HEK293 (cell line): ENCODE data around the gene URM1.

Source experiments
- CTCF ChIA-PET: fragments of 350-600 bp; formaldehyde crosslinking; extraction: SDS; loops from one replicate; lab custom pipeline; 2021; ENCODE audit warnings: antibody characterized with exemption; lab: Yijun Ruan, JAX
- POLR2A ChIA-PET: fragments of 300-600 bp; formaldehyde crosslinking; extraction: SDS; loops from one replicate; lab custom pipeline; 2020; ENCODE audit warnings: antibody characterized with exemption, inconsistent platforms; lab: Yijun Ruan, JAX
- H3K27ac ChIP-seq: fragments of 200-500 bp; sonication (Bioruptor generic); 2 replicates; pipeline ENCODE4 v1.5.1; 2014; ENCODE audit warnings: low read depth, low read length, control low read depth, inconsistent platforms; ENCODE audit errors: extremely low read depth
- H3K36me3 ChIP-seq, 2 experiments: fragments of 200-500 bp in 1 of 2; sonication (Bioruptor generic) in 1 of 2; 1 replicate in 1 of 2; 2 replicates in 1 of 2; pipeline ENCODE4 v1.5.1; 2014 to 2017; ENCODE audit warnings: inconsistent platforms in 2 of 2, low read length in 2 of 2; ENCODE audit not compliant: control insufficient read depth in 2 of 2, insufficient read depth in 1 of 2
- H3K4me1 ChIP-seq: fragments of 200-500 bp; sonication (Bioruptor generic); 2 replicates; pipeline ENCODE4 v1.5.1; 2014; ENCODE audit warnings: mild to moderate bottlenecking, low read length, inconsistent platforms; ENCODE audit not compliant: control insufficient read depth, insufficient read depth
- H3K4me3 ChIP-seq: 2 replicates; pipeline ENCODE4 v1.5.1; 2011; ENCODE audit warnings: low read depth, mild to moderate bottlenecking, control low read depth, low read length, moderate library complexity
- H3K9me3 ChIP-seq: fragments of 200-500 bp; sonication (Bioruptor generic); 2 replicates; pipeline ENCODE4 v1.5.1; 2014; ENCODE audit warnings: low read depth, low read length, inconsistent platforms; ENCODE audit not compliant: control insufficient read depth, insufficient read depth
- GLI2 ChIP-seq: fragments of 450-650 bp; formaldehyde crosslinking; IDR thresholded peaks from 2 replicates; pipeline ENCODE4; 2017; ENCODE audit warnings: missing biosample characterization, missing genetic modification characterization, low read depth, borderline replicate concordance
- KLF9 ChIP-seq: fragments of 450-650 bp; formaldehyde crosslinking; IDR thresholded peaks from 2 replicates; pipeline ENCODE4 v1.5.1; 2016; ENCODE audit warnings: missing biosample characterization, missing genetic modification characterization, low read depth
- SCRT2 ChIP-seq: fragments of 450-650 bp; formaldehyde crosslinking; IDR thresholded peaks from 2 replicates; pipeline ENCODE4 v1.5.1; 2016; ENCODE audit warnings: missing biosample characterization, missing genetic modification characterization
- YY1 ChIP-seq: fragments of 450-650 bp; formaldehyde crosslinking; IDR thresholded peaks from 2 replicates; pipeline ENCODE4 v1.5.1; 2018; ENCODE audit warnings: missing biosample characterization, missing genetic modification characterization
- ZNF114 ChIP-seq: fragments of 450-650 bp; formaldehyde crosslinking; IDR thresholded peaks from 2 replicates; pipeline ENCODE4 v1.5.0; 2017; ENCODE audit warnings: missing biosample characterization, missing genetic modification characterization
- ZNF133 ChIP-seq: fragments of 450-650 bp; formaldehyde crosslinking; IDR thresholded peaks from 2 replicates; pipeline ENCODE4 v1.5.1; 2016; ENCODE audit warnings: missing biosample characterization, missing genetic modification characterization
- ZNF2 ChIP-seq: fragments of 450-650 bp; formaldehyde crosslinking; IDR thresholded peaks from 2 replicates; pipeline ENCODE4 v1.5.1; 2016; ENCODE audit warnings: missing biosample characterization, missing genetic modification characterization
- ZNF211 ChIP-seq: fragments of 450-650 bp; formaldehyde crosslinking; IDR thresholded peaks from 2 replicates; pipeline ENCODE4 v1.5.1; 2016; ENCODE audit warnings: low read depth, missing biosample characterization, missing genetic modification characterization
- ZNF302 ChIP-seq: fragments of 450-650 bp; formaldehyde crosslinking; IDR thresholded peaks from 2 replicates; pipeline ENCODE4 v1.5.1; 2016; ENCODE audit warnings: missing biosample characterization, missing genetic modification characterization, low read depth
- ZNF501 ChIP-seq: fragments of 450-650 bp; formaldehyde crosslinking; IDR thresholded peaks from 2 replicates; pipeline ENCODE4 v1.5.1; 2016; ENCODE audit warnings: missing biosample characterization, missing genetic modification characterization
- ZNF558 ChIP-seq: fragments of 450-650 bp; formaldehyde crosslinking; IDR thresholded peaks from 2 replicates; pipeline ENCODE4 v1.5.1; 2016; ENCODE audit warnings: missing biosample characterization, missing genetic modification characterization
- ZNF621 ChIP-seq: fragments of 450-650 bp; formaldehyde crosslinking; IDR thresholded peaks from 2 replicates; pipeline ENCODE4 v1.5.1; 2017; ENCODE audit warnings: missing biosample characterization, missing genetic modification characterization
- ZNF629 ChIP-seq: fragments of 450-650 bp; formaldehyde crosslinking; IDR thresholded peaks from 2 replicates; pipeline ENCODE4 v1.5.1; 2017; ENCODE audit warnings: missing biosample characterization, missing genetic modification characterization
- ZNF658 ChIP-seq: fragments of 450-650 bp; formaldehyde crosslinking; IDR thresholded peaks from 2 replicates; pipeline ENCODE4; 2016; ENCODE audit warnings: missing biosample characterization, missing genetic modification characterization
- ZNF792 ChIP-seq: fragments of 450-650 bp; formaldehyde crosslinking; IDR thresholded peaks from 2 replicates; pipeline ENCODE4 v1.5.1; 2016; ENCODE audit warnings: missing biosample characterization, missing genetic modification characterization
- ZSCAN16 ChIP-seq: fragments of 450-650 bp; formaldehyde crosslinking; IDR thresholded peaks from 2 replicates; pipeline ENCODE4 v1.5.1; 2016; ENCODE audit warnings: missing biosample characterization, missing genetic modification characterization
- TF ChIP-seq, protein P1 (sequence below): fragments of 450-650 bp; formaldehyde crosslinking; IDR thresholded peaks from 2 replicates; pipeline ENCODE4 v1.5.1; 2016; ENCODE audit warnings: missing biosample characterization, missing genetic modification characterization
- TF ChIP-seq, protein P2 (sequence below): fragments of 450-650 bp; formaldehyde crosslinking; IDR thresholded peaks from 2 replicates; pipeline ENCODE4 v1.5.1; 2016; ENCODE audit warnings: missing biosample characterization, missing genetic modification characterization
- TF ChIP-seq, protein P3 (sequence below): fragments of 450-650 bp; formaldehyde crosslinking; IDR thresholded peaks from 2 replicates; pipeline ENCODE4 v1.5.1; 2016; ENCODE audit warnings: missing biosample characterization, missing genetic modification characterization
- TF ChIP-seq, protein P4 (sequence below): fragments of 450-650 bp; formaldehyde crosslinking; conservative IDR thresholded peaks from 2 replicates; pipeline ENCODE4 v1.5.1; 2016; ENCODE audit warnings: low read depth, missing biosample characterization, missing genetic modification characterization

Gene URM1

DNA sequence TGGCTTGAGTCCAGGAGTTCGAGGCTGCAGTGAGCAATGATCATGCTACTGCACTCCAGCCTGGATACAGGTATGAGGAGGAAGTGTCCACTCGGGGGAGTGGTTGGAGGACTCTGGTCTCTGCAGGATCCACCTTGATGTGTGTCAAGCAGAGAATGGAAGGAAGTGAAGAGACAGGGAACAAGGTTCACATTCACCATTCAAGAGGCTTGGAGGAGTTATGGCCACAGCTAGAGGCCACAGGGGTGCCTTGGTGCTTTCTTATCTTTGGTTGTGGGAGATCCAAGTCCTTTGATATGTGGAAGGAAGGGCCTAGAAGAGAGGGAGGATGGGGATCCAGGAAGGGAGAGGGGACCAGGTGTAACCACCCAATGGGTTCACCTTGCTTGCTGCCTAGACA is 44.1 kb downstream of the URM1 start:
- TF ChIP-seq, protein P1, sequence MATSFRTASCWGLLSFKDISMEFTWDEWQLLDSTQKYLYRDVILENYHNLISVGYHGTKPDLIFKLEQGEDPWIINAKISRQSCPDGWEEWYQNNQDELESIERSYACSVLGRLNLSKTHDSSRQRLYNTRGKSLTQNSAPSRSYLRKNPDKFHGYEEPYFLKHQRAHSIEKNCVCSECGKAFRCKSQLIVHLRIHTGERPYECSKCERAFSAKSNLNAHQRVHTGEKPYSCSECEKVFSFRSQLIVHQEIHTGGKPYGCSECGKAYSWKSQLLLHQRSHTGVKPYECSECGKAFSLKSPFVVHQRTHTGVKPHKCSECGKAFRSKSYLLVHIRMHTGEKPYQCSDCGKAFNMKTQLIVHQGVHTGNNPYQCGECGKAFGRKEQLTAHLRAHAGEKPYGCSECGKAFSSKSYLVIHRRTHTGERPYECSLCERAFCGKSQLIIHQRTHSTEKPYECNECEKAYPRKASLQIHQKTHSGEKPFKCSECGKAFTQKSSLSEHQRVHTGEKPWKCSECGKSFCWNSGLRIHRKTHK (tag by site-specific recombination): no peak
- TF ChIP-seq, protein P2, sequence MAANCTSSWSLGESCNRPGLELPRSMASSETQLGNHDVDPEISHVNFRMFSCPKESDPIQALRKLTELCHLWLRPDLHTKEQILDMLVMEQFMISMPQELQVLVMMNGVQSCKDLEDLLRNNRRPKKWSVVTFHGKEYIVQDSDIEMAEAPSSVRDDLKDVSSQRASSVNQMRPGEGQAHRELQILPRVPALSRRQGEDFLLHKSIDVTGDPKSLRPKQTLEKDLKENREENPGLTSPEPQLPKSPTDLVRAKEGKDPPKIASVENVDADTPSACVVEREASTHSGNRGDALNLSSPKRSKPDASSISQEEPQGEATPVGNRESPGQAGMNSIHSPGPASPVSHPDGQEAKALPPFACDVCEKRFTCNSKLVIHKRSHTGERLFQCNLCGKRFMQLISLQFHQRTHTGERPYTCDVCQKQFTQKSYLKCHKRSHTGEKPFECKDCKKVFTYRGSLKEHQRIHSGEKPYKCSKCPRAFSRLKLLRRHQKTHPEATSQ (tag by site-specific recombination): no peak
- no peak for TF ChIP-seq ZNF133 (tag by site-specific recombination)
- no peak for TF ChIP-seq ZNF558 (tag by site-specific recombination)
- TF ChIP-seq ZNF501 (tag by site-specific recombination): no peak
- TF ChIP-seq SCRT2 (tag by site-specific recombination): no peak
- TF ChIP-seq ZSCAN16 (tag by site-specific recombination): no peak
- TF ChIP-seq ZNF2: no peak
- TF ChIP-seq ZNF114 (tag by site-specific recombination): no peak
- no peak for TF ChIP-seq ZNF211
- TF ChIP-seq ZNF629 (tag by site-specific recombination): no peak
- TF ChIP-seq ZNF621 (tag by site-specific recombination): no peak
- no peak for TF ChIP-seq ZNF658 (tag by site-specific recombination)
- no peak for TF ChIP-seq ZNF302 (tag by site-specific recombination)
- TF ChIP-seq, protein P3, sequence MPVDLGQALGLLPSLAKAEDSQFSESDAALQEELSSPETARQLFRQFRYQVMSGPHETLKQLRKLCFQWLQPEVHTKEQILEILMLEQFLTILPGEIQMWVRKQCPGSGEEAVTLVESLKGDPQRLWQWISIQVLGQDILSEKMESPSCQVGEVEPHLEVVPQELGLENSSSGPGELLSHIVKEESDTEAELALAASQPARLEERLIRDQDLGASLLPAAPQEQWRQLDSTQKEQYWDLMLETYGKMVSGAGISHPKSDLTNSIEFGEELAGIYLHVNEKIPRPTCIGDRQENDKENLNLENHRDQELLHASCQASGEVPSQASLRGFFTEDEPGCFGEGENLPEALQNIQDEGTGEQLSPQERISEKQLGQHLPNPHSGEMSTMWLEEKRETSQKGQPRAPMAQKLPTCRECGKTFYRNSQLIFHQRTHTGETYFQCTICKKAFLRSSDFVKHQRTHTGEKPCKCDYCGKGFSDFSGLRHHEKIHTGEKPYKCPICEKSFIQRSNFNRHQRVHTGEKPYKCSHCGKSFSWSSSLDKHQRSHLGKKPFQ: no peak
- TF ChIP-seq, protein P4, sequence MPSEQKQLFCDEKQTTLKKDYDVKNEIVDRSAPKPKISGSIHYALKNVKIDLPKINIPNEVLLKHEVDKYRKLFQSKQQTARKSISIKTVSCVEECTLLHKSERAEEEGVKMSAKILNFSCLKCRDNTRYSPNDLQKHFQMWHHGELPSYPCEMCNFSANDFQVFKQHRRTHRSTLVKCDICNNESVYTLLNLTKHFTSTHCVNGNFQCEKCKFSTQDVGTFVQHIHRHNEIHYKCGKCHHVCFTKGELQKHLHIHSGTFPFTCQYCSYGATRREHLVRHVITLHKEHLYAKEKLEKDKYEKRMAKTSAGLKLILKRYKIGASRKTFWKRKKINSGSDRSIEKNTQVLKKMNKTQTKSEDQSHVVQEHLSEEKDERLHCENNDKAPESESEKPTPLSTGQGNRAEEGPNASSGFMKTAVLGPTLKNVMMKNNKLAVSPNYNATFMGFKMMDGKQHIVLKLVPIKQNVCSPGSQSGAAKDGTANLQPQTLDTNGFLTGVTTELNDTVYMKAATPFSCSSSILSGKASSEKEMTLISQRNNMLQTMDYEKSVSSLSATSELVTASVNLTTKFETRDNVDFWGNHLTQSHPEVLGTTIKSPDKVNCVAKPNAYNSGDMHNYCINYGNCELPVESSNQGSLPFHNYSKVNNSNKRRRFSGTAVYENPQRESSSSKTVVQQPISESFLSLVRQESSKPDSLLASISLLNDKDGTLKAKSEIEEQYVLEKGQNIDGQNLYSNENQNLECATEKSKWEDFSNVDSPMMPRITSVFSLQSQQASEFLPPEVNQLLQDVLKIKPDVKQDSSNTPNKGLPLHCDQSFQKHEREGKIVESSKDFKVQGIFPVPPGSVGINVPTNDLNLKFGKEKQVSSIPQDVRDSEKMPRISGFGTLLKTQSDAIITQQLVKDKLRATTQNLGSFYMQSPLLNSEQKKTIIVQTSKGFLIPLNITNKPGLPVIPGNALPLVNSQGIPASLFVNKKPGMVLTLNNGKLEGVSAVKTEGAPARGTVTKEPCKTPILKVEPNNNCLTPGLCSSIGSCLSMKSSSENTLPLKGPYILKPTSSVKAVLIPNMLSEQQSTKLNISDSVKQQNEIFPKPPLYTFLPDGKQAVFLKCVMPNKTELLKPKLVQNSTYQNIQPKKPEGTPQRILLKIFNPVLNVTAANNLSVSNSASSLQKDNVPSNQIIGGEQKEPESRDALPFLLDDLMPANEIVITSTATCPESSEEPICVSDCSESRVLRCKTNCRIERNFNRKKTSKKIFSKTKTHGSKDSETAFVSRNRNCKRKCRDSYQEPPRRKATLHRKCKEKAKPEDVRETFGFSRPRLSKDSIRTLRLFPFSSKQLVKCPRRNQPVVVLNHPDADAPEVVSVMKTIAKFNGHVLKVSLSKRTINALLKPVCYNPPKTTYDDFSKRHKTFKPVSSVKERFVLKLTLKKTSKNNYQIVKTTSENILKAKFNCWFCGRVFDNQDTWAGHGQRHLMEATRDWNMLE (tag by site-specific recombination): no peak
- TF ChIP-seq YY1 (tag by site-specific recombination): no peak
- ChIA-PET CTCF (interaction anchor here (0.6 to 1.0 kb wide), 2 partner anchors 53 to 989 kb away, joined by 3 to 4 read pairs; no protein-coding TSS in a partner anchor), POLR2A (interaction anchor here (0.6 kb wide), 1 partner anchor 282 kb away, joined by 3 read pairs; no protein-coding TSS in a partner anchor)
- no peaks in the 10 kb centered on the region for H3K36me3 ChIP-seq
- no peaks in the 10 kb centered on the region for H3K9me3 ChIP-seq
- H3K4me3 ChIP-seq: no peak overlapping the region
- H3K27ac ChIP-seq: no peak overlapping the region
- H3K4me1 ChIP-seq: peaks cover 5% of the 10 kb centered on the region

DNA sequence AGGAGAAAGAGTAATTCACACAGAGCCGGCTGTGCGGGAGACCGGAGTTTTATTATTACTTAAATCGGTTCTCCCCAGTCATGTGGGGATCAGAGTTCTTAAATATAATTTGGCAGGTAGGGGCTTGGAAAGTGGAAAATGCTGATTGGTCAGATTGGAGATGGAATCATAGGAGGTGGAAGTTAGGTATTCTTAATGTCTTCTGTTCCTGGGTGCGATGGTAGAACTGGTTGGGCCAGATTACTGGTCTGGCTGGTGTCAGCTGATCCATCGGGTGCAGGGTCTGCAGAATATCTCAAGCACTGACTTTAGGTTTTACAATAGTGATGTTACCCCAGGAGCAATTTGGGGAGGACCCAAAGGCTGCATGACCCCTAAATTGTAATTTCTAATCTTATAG is 44.8 kb downstream of the URM1 start:
- CTCF ChIA-PET: interaction anchor here (0.6 to 1.0 kb wide), 2 partner anchors 115 to 449 kb away, joined by 4 read pairs; no protein-coding TSS in a partner anchor
- Histone ChIP-seq H3K9me3 (no peaks in the 10 kb centered on the region), H3K36me3 (no peaks in the 10 kb centered on the region), H3K4me1 (peaks cover 5% of the 10 kb centered on the region)
- no peak for TF ChIP-seq KLF9 (tag by site-specific recombination)
- no peak for TF ChIP-seq ZNF792 (tag by site-specific recombination)
- TF ChIP-seq GLI2: no peak
- TF ChIP-seq, all 188 proteins: peak for 0
- POLR2A ChIA-PET: interaction anchor here (0.6 kb wide), 1 partner anchor 281 kb away, joined by 3 read pairs; no protein-coding TSS in a partner anchor
- H3K27ac ChIP-seq: no peak overlapping the region
- H3K4me3 ChIP-seq: no peak overlapping the region
